IPS-20b (cell line): ENCODE results near the gene VAC14.

Experiments used
- H3K27ac ChIP-seq: one replicate; pipeline ENCODE4 v1.5.1; 2013; ENCODE audit warnings: low read length
- H3K27me3 ChIP-seq: 2 replicates; pipeline ENCODE4 v1.6.1; 2013; ENCODE audit warnings: mild to moderate bottlenecking, low read length, inconsistent platforms; ENCODE audit not compliant: insufficient read depth
- H3K36me3 ChIP-seq: 2 replicates; pipeline ENCODE4 v1.6.1; 2013; ENCODE audit warnings: low read depth, mild to moderate bottlenecking, inconsistent platforms, low read length, moderate library complexity; ENCODE audit not compliant: insufficient read depth
- H3K4me1 ChIP-seq: 2 replicates; pipeline ENCODE4 v1.6.1; 2013; ENCODE audit warnings: mild to moderate bottlenecking, control low read depth, inconsistent platforms, low read length, moderate library complexity; ENCODE audit not compliant: insufficient read depth
- H3K4me3 ChIP-seq: 2 replicates; pipeline ENCODE4 v1.5.1; 2013; ENCODE audit warnings: mild to moderate bottlenecking, low read length, inconsistent platforms
- H3K9ac ChIP-seq: 2 replicates; pipeline ENCODE4 v1.6.1; 2013; ENCODE audit warnings: low read depth, mild to moderate bottlenecking, inconsistent platforms, low read length, moderate library complexity
- H3K9me3 ChIP-seq: 2 replicates; pipeline ENCODE4 v1.6.1; 2013; ENCODE audit warnings: mild to moderate bottlenecking, low read depth, low read length, inconsistent platforms; ENCODE audit not compliant: insufficient read depth

Gene VAC14

GRCh38 chr16:70739389-70739788 is 61.6 kb downstream of the VAC14 start:
- H3K27me3 ChIP-seq = no peaks in the 10 kb centered on the region
- no peak overlapping the region for H3K9ac ChIP-seq
- H3K9me3 ChIP-seq = no peaks in the 10 kb centered on the region; the same call in 1 of the 2 replicates
- H3K4me1 ChIP-seq = peaks cover 4% of the 10 kb centered on the region; the same call in 1 of the 2 replicates
- H3K27ac ChIP-seq = no peak overlapping the region
- peaks cover 19% of the 10 kb centered on the region for H3K36me3 ChIP-seq
- no peak overlapping the region for H3K4me3 ChIP-seq

- H3K9ac ChIP-seq = no peak overlapping the region
- H3K9me3 ChIP-seq = no peaks in the 10 kb centered on the region; the same call in 1 of the 2 replicates
- peaks cover 8% of the 10 kb centered on the region for H3K36me3 ChIP-seq
- H3K27ac ChIP-seq = no peak overlapping the region
- H3K4me1 ChIP-seq = peaks cover 4% of the 10 kb centered on the region; the same call in 1 of the 2 replicates
- H3K27me3 ChIP-seq = no peaks in the 10 kb centered on the region
- no peak overlapping the region for H3K4me3 ChIP-seq
These were observed 62.6 kb downstream of the VAC14 start for GRCh38 chr16:70738083-70738977.

DNA sequence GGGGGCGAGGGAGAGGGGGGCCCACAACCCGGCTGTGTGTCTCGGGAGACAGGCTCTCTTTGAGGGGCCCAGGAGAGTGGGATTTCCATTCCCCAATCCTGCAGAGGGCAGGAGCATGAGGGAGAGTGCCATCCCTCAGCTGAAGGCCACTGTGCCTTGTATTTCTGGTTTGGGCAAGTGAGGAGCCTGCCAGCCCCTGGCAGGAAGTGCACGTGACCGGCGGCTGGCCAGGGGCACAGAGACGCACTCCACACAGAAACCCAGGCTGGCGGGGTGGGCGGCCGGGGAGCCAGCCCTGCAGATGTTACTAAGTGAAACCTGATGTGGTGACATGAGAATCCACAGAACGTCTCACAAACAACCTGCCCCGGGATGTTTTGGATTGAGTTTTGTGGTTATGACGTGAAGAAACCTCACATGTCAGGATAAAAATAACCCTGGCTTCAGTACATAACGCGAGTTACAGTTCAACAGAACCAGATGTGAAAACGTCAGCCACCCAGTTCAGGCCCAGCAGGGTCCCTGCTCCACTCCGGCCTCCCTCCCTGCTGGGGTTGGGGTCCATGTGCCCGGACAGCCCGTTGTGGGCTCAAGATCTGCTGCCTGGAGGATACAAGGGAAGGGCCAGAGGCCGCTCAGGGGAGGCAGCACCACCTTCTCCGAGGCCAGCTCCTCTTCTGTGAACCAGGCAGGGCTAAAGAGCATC is 63.4 kb downstream of the VAC14 start:
- Histone ChIP-seq H3K27ac (no peak overlapping the region), H3K36me3 (peaks cover under 1% of the 10 kb centered on the region; the same call in 1 of the 2 replicates), H3K4me3 (no peak overlapping the region), H3K4me1 (peaks cover 4% of the 10 kb centered on the region; the same call in 1 of the 2 replicates), H3K9me3 (no peaks in the 10 kb centered on the region), H3K9ac (no peak overlapping the region), H3K27me3 (no peaks in the 10 kb centered on the region)

DNA sequence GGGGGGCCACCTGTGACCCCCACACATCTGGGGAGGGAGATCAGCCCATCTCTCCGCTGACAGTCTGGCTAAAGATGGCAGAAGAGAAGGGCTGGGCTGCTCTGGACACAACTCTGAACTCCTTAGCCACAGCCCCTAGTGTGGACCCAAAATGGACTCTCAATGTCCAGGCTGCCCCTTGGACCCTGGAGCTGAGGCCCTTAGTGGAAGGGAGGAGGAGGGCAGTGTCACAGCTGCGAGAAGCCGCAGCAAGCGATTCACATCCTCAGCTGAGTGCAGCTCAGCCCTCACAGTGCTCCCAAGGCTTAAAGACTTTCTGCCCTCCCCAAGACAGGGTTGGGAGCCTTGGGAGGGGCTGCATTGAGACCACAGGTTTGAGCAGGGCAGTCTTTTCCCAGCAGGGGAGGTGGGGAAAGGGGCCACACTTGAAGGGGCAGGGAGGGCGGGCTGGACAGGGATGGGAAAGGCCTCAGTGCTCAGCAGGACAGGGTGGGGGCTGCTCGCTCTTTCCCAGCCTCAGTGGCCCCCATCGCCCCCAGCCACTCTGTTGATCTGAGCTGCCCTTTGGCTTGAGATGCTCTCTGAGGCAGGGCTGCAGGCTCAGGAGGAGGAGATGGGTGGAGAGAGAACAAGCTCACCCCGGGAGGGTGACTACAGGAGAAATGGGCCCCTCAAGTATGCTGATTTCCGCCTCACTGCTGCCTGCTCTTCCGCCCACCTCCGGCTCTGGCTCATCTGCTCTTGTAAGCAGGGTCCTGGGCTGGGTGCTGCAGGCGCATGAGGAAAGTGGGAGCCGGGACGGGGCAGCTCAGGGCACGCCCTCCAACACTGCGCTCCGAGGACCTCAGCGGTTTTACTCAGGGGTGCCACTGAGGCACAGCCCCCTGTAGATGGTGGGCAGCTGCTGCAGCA is 64.2 kb downstream of the VAC14 start:
- Histone ChIP-seq H3K9me3 (no peaks in the 10 kb centered on the region), H3K9ac (no peak overlapping the region), H3K36me3 (no peaks in the 10 kb centered on the region), H3K27me3 (no peaks in the 10 kb centered on the region), H3K27ac (no peak overlapping the region), H3K4me1 (peaks cover 4% of the 10 kb centered on the region; the same call in 1 of the 2 replicates), H3K4me3 (no peak overlapping the region)

DNA sequence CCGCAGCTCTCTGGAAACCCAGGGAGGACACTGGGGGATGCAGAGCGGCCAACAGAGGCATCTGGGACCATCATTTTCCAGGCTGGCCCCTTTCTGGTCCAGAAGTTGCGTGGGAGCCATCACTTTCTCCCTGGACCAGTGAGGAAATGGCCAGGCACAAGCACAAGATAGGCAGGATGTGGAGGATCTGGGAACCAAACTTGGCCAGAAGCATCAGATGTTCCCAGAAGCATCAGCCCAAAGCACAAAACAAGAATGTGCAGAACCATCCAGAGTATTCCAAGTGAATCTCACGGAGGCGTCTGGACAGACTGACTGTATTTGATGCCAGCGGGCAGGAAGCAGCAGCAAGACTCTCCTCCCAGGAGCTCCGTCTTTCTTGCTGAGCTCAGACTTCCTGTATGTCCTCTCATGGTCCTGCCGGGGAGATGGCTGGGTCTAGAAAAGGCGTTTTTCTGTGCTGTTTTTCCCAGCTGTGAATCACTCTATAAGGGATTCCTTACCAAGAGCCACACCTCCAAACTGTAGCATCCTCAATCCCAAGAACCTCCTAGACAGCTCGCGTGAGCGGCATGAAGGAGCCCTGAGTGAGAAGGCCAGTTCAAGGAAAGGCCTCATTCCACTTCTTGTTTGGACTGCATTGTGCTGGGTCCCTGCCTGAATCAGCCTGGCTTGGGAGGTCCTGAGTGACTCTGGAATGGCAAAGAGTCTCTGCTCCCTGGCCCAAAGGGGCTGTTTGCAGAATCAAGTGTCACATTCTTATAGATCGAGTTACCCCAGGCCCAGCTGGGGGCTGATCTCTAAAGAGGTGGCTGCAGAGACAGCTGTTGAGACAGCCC is 65.6 kb downstream of the VAC14 start:
- Histone ChIP-seq H3K4me3 (no peak overlapping the region), H3K36me3 (peaks cover 10% of the 10 kb centered on the region), H3K27me3 (no peaks in the 10 kb centered on the region), H3K4me1 (peaks cover 4% of the 10 kb centered on the region; the same call in 1 of the 2 replicates), H3K9ac (no peak overlapping the region), H3K27ac (no peak overlapping the region), H3K9me3 (no peaks in the 10 kb centered on the region)

DNA sequence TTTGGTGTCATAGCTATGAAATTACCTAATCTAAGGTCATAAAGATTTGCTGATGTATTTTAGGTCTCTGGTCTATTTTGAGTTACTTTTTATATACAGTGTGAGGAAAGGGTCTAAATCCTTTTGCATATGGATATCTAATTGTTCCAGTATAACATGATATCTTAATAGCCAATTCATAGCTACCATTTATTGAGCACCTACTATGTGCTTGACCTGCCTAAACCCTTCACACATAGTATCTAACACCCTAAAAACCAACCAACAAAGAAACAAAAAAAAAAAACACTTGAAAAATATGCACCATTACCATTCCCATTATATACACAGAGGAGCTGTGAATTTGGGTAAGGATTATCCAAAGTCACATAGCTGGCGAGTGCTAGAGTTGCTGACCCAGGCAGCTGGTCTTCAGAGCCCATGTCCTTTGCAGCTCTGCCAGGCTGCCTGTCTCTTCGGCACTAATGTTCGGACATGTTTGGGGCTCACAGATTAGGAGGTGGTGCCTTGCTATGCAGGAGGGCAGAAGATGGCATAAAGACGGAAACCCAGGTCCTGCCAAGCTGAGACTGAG is 66.3 kb downstream of the VAC14 start:
- H3K27ac ChIP-seq = no peak overlapping the region
- H3K4me1 ChIP-seq = peaks cover 4% of the 10 kb centered on the region; the same call in 1 of the 2 replicates
- H3K4me3 ChIP-seq = no peak overlapping the region
- no peaks in the 10 kb centered on the region for H3K27me3 ChIP-seq
- peaks cover 10% of the 10 kb centered on the region for H3K36me3 ChIP-seq
- H3K9ac ChIP-seq = no peak overlapping the region
- no peaks in the 10 kb centered on the region for H3K9me3 ChIP-seq

- Histone ChIP-seq H3K9me3 (no peaks in the 10 kb centered on the region), H3K9ac (no peak overlapping the region), H3K27me3 (no peaks in the 10 kb centered on the region), H3K27ac (no peak overlapping the region), H3K4me1 (no peaks in the 10 kb centered on the region), H3K36me3 (peaks cover 23% of the 10 kb centered on the region), H3K4me3 (no peak overlapping the region)
These were observed 70.0 kb downstream of the VAC14 start for GRCh38 chr16:70730944-70731343.

DNA sequence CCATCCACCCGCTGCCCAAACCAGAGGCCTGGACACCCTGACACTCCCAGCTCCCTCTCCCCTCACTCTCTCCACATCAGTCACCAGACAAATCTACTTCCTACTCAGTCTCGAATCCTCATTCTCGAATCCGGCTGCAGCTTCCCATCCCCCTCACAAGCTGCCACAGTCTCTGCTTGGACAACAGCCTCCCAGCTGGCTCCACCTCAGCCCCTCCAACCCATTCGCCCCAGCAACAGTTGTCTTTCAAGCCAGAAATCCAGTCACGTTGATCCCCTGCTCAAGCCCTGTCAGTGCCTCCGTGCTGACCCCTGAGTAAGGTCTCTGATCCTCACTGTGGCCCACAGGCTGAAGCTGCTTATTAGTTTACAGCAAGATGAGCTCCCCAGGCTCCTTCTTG is 70.9 kb downstream of the VAC14 start:
- Histone ChIP-seq H3K36me3 (peaks cover 23% of the 10 kb centered on the region), H3K9me3 (no peaks in the 10 kb centered on the region), H3K9ac (no peak overlapping the region), H3K27me3 (no peaks in the 10 kb centered on the region), H3K27ac (no peak overlapping the region), H3K4me1 (no peaks in the 10 kb centered on the region), H3K4me3 (no peak overlapping the region)

GRCh38 chr16:70729292-70729691 is 71.7 kb downstream of the VAC14 start:
- H3K4me1 ChIP-seq = no peaks in the 10 kb centered on the region
- no peak overlapping the region for H3K27ac ChIP-seq
- H3K9ac ChIP-seq = no peak overlapping the region
- H3K36me3 ChIP-seq = peaks cover 23% of the 10 kb centered on the region
- no peaks in the 10 kb centered on the region for H3K27me3 ChIP-seq
- no peaks in the 10 kb centered on the region for H3K9me3 ChIP-seq
- H3K4me3 ChIP-seq = no peak overlapping the region

DNA sequence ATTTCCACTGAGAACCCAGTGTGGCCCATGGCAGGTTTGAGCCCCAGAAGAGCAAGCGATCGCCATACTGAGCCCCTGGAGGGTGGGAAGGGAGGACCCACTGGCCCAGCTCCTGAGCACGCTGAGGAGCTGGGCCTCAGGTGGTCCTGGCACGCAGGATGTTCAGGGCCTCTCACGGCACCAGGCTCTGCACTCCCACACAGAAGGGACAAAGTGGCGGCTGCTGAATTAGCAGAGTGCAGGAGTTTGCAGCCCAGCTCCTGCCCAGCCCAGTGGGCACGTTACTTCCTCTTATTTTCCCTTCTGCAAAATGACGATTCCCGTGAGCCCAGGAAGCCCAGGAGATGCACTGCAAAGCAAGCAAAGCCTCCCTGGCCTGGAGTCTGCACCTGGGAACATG is 72.8 kb downstream of the VAC14 start:
- Histone ChIP-seq H3K36me3 (peaks cover 23% of the 10 kb centered on the region), H3K27ac (no peak overlapping the region), H3K4me1 (no peaks in the 10 kb centered on the region), H3K4me3 (no peak overlapping the region), H3K27me3 (no peaks in the 10 kb centered on the region), H3K9ac (no peak overlapping the region), H3K9me3 (no peaks in the 10 kb centered on the region)
